PFSK-1 (cell line): Measurements from ENCODE around the gene PDE4B.

Source experiments
- FOXP2 ChIP-seq: optimal IDR thresholded peaks from 2 replicates; pipeline ENCODE3; 2011; ENCODE audit warnings: borderline replicate concordance, control low read depth, inconsistent platforms; ENCODE audit not compliant: insufficient read depth; ENCODE audit errors: extremely low read length, extremely low read depth
- POLR2AphosphoS5 ChIP-seq: IDR thresholded peaks from 2 replicates; pipeline ENCODE4 v1.6.1; 2012; ENCODE audit warnings: low read depth, mild to moderate bottlenecking, control low read depth, low read length, moderate library complexity
- REST ChIP-seq, 2 experiments: IDR thresholded peaks; 2 replicates each; pipeline versions ENCODE4 v1.6.1 to v1.8.0; 2011 to 2012; ENCODE audit warnings: low read depth in 2 of 2, low read length in 2 of 2, control low read depth in 1 of 2, inconsistent platforms in 1 of 2, mild to moderate bottlenecking in 1 of 2, moderate library complexity in 1 of 2; ENCODE audit not compliant: insufficient read depth in 1 of 2
- SIN3A ChIP-seq: IDR thresholded peaks from 2 replicates; pipeline ENCODE4 v1.6.1; 2012; ENCODE audit warnings: mild to moderate bottlenecking, low read length, moderate library complexity, borderline replicate concordance; ENCODE audit not compliant: insufficient read depth
- TAF1 ChIP-seq: IDR thresholded peaks from 2 replicates; pipeline ENCODE4 v1.6.1; 2012; ENCODE audit warnings: low read length, control low read depth, borderline replicate concordance; ENCODE audit not compliant: insufficient read depth

- TF ChIP-seq REST (IDR thresholded peaks at IDR 0.05; ENCODE audit: insufficient read depth in 1 of 2, low read depth in 2 of 2, low read length in 2 of 2) (no peak), POLR2AphosphoS5 (no peak), SIN3A (no peak), TAF1 (no peak), FOXP2 (no peak)
Measured at GRCh38 chr1:66050123-66050522, 257.4 kb downstream of the PDE4B start.
